Measurements from ENCODE around the gene FREY1. TPM values are rescaled to one million over a fixed set of nuclear protein-coding genes. Genes with fewer than 3 reads are reported as not detected.
A peak's percentile ranks its signal among the peaks of the same experiment; 100 is the strongest.

The FREY1 gene
- total RNA-seq, 3 donors from 2014 or later, result 0.48 to 3.2 (median 0.98) TPM

DNA sequence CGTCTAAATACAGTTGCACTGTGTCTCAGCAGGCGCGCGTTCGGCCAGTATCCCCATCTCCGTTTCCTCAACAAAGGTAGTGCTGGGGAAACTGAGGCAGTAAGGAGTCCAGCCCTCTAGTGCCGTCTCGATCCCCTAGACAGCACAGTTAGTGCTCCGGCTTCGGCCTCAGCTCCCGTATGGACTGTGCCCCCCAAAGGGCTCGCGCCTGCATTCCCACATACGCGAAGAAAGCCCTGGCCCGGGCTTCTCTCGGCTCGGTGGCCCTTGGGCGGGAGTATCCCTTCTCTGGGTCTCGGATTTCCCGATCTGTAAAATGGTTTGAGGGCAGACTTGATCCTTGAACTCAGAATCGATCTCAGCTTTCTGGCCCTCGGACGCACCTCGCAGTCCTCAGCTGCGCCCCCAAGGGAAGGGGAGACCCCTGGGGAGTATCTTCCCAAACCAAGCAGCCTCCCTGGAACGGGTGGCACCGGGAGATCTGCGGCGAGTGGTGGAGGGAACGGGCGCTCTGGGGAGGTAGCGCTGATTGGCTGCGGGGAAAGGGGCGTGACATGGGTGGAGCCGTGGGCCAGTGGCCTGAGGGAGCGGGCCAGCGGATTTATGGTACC lies 11.4 kb upstream of the FREY1 start:
- no peaks in the 10 kb centered on the region for H3K27me3 ChIP-seq
- peak; percentile 50 to 77 for DNase-seq (ENCODE audit: low spot score in 2 of 2)
- H3K4me3 ChIP-seq, result peak overlapping the region; percentile 96 to 100 (median 98)
- peaks cover 9% of the 10 kb centered on the region for H3K36me3 ChIP-seq
- intact Hi-C loops (cut with DNase I; ENCODE audit: low total_unique reads), result no loop called here
- no peaks in the 10 kb centered on the region for H3K9me3 ChIP-seq
- H3K4me1 ChIP-seq, result peaks cover 0 to 19% of the 10 kb centered on the region in 2 donors
- H3K27ac ChIP-seq, result peak overlapping the region; percentile 93 to 98
- peak; percentile 21 for TF ChIP-seq POLR2A (IDR thresholded peaks at IDR 0.05)
- TF ChIP-seq POLR2AphosphoS5 (IDR thresholded peaks at IDR 0.05), result peak; percentile 19 to 66 (median 51)
- TF ChIP-seq, protein P1, sequence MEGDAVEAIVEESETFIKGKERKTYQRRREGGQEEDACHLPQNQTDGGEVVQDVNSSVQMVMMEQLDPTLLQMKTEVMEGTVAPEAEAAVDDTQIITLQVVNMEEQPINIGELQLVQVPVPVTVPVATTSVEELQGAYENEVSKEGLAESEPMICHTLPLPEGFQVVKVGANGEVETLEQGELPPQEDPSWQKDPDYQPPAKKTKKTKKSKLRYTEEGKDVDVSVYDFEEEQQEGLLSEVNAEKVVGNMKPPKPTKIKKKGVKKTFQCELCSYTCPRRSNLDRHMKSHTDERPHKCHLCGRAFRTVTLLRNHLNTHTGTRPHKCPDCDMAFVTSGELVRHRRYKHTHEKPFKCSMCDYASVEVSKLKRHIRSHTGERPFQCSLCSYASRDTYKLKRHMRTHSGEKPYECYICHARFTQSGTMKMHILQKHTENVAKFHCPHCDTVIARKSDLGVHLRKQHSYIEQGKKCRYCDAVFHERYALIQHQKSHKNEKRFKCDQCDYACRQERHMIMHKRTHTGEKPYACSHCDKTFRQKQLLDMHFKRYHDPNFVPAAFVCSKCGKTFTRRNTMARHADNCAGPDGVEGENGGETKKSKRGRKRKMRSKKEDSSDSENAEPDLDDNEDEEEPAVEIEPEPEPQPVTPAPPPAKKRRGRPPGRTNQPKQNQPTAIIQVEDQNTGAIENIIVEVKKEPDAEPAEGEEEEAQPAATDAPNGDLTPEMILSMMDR (IDR thresholded peaks at IDR 0.05), result no peak

DNA sequence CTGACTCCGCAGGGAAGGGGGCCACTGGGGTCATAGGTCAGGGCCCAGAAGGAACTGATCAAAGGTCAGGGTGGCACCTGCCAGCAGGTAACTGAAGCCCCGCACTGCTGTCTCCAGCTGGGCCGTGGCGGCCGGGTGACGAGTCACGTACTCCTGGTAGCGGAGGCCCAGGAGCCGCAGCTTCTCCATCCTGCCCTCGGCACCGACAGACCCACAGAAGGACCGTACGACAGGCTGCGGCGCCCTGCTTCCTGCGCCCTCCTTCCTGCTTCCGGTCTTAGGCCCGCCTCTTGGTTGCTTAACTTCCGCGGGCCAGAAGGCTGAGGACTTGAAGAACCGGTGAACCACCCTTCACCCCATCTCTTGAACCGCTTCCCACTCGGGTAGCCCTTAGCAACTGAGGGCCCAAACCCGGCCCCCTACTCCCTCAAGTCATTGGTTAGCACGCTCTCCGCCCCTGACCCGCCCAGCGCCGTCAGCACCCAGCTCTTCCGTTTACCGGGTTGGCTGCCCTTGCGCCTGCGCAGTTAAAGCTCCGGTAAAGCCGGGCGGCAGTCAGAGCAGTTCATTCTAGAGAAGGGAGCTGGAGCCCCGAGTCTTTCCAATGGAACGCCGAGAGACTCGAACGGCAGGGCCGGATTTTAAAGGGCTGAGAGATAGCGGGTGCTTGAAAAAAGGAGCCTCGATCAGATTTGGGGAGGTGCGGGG lies 10.7 kb upstream of the FREY1 start, which contains the start of gene PEX16:
Gene PEX16, minus strand, starts transcription at position 255 of the 708 bp plus-strand sequence. Its CDS starts 66 bp downstream, at position 189.
- Histone ChIP-seq H3K4me1 (peaks cover 0 to 19% of the 10 kb centered on the region in 2 donors), H3K27ac (peak within 1 kb of the TSS; percentile 93 to 98), H3K9me3 (no peaks in the 10 kb centered on the region), H3K27me3 (no peaks in the 10 kb centered on the region), H3K36me3 (peaks cover 9% of the 10 kb centered on the region), H3K4me3 (peak within 1 kb of the TSS; percentile 96 to 100 (median 98))
- peak; percentile 95 to 99 for DNase-seq (ENCODE audit: low spot score in 2 of 2)
- intact Hi-C loops (cut with DNase I; ENCODE audit: low total_unique reads), result no loop called here
- TF ChIP-seq POLR2AphosphoS5 (IDR thresholded peaks at IDR 0.05), result peak; percentile 94 to 96 (median 95)
- peak; percentile 71 for TF ChIP-seq POLR2A (IDR thresholded peaks at IDR 0.05)
- TF ChIP-seq, protein P1 (IDR thresholded peaks at IDR 0.05), result no peak

DNA sequence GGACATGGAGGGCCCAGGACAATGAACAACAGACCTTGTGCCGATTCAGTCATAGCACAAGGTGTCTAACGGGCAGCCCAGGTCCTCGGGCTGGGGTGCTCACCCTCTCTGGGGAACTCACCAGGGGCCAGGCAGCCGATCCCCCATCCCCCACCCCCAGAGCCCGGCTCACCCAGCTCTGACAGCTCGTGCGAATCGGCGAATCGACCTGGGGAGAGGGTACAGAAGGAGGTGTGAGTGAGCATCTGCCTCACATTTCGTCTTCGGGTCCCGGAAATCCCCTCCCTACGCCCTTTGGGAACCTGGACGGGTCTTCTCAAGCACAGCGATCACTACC lies 10.2 kb upstream of the FREY1 start:
- intact Hi-C loops (cut with DNase I; ENCODE audit: low total_unique reads), result no loop called here
- TF ChIP-seq POLR2A (IDR thresholded peaks at IDR 0.05), result no peak
- TF ChIP-seq, protein P1 (IDR thresholded peaks at IDR 0.05), result no peak
- TF ChIP-seq POLR2AphosphoS5 (IDR thresholded peaks at IDR 0.05), result no peak
- Histone ChIP-seq H3K4me1 (peaks cover 0 to 19% of the 10 kb centered on the region in 2 donors), H3K4me3 (peak overlapping the region; percentile 96 to 100 (median 98)), H3K27me3 (no peaks in the 10 kb centered on the region), H3K9me3 (no peaks in the 10 kb centered on the region), H3K36me3 (peaks cover 9% of the 10 kb centered on the region), H3K27ac (peak overlapping the region; percentile 93 to 98)
- DNase-seq (ENCODE audit: low spot score in 2 of 2), result no peak

DNA sequence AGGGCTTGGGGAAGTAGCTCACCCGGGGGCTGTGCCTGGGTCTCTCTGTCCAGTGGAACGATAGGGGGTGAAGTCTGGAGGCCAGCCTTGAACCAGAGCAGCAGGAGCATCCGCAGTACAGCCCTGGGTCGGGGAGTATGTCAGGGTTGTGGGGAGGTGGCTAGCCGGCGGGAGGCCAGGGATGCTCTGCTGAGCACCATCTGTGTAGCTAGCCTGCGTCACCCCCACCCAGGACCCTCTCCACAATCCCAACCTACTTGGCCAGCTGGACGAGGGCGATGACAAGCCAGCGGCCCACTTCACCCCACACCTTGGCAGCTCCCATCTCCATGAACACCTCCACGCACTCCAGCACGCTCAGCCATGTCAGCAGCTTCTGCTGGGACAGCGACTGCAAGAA lies 8.4 kb upstream of the FREY1 start:
- Histone ChIP-seq H3K4me1 (peaks cover 0 to 10% of the 10 kb centered on the region in 2 donors), H3K4me3 (no peak overlapping the region), H3K27ac (no peak overlapping the region), H3K27me3 (no peaks in the 10 kb centered on the region), H3K36me3 (peaks cover 9% of the 10 kb centered on the region), H3K9me3 (no peaks in the 10 kb centered on the region)
- intact Hi-C loops (cut with DNase I; ENCODE audit: low total_unique reads), result no loop called here
- TF ChIP-seq POLR2A (IDR thresholded peaks at IDR 0.05) (no peak), POLR2AphosphoS5 (IDR thresholded peaks at IDR 0.05) (no peak)
- TF ChIP-seq, protein P1 (IDR thresholded peaks at IDR 0.05), result no peak
- DNase-seq (ENCODE audit: low spot score in 2 of 2), result no peak
